Activated T-cell treated with anti-CD3 and anti-CD28 coated beads, Interleukin-2, amount 50 U/mL, for 24 hours (primary cell): ENCODE results near the gene HLF.

Experiments used
- DNase-seq: peaks from one replicate; pipeline ENCODE4 v3.0.0-alpha.2; 2020
- H3K27ac Mint-ChIP-seq: 2 replicates; pipeline ENCODE4 v1.8.0; 2020; ENCODE audit warnings: mild to moderate bottlenecking, mixed read lengths
- H3K27me3 Mint-ChIP-seq: 2 replicates; pipeline ENCODE4 v1.8.0; 2020; ENCODE audit warnings: mixed read lengths
- H3K36me3 Mint-ChIP-seq: 2 replicates; pipeline ENCODE4 v1.8.0; 2020; ENCODE audit warnings: low read depth, mixed read lengths
- H3K4me1 Mint-ChIP-seq: 2 replicates; pipeline ENCODE4 v1.8.0; 2020; ENCODE audit warnings: low read depth, mixed read lengths
- H3K4me3 Mint-ChIP-seq: 2 replicates; pipeline ENCODE4 v1.8.0; 2020; ENCODE audit warnings: mild to moderate bottlenecking, moderate library complexity, mixed read lengths
- H3K9me3 Mint-ChIP-seq: 2 replicates; pipeline ENCODE4 v1.8.0; 2020; ENCODE audit warnings: mixed read lengths

The HLF gene

DNA sequence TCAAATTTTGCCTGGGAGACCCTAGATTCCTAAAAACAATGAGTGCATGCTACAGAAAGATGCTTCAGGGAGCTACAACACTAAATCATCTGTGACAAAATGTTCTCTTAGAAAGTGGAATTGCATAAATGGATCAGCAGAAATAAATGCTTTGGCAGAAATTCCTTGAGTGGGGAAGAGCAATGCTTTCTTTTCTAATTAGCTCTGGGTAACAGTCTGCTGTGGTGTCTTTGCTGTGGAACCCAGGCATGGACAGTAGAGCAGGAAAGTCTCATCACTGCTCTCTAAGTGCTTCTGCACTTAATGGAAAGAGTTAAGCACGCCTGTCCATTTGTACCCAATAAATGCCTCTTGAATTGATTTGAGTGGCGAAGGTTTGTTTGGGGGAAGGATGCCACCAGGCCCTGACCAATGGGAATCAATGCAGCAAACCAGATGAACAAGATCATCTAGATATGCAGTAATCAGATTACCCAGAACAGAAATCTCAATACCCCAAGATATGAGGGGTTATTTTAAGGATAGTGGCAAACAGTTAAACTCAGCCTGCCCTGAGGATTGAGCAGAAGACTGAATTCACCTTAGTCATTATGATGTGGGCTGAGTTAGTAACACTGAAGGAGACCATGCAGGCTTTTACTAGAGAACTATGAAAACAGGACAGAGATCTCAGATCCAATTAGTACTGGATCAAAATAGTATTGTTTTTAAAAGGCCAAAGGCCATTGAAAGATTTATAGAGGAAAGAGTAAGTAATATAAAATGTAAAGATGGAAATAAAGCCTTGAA is 13.6 kb downstream of the HLF start:
- DNase-seq = no peak
- H3K4me1 Mint-ChIP-seq = peaks cover 2% of the 10 kb centered on the region

DNA sequence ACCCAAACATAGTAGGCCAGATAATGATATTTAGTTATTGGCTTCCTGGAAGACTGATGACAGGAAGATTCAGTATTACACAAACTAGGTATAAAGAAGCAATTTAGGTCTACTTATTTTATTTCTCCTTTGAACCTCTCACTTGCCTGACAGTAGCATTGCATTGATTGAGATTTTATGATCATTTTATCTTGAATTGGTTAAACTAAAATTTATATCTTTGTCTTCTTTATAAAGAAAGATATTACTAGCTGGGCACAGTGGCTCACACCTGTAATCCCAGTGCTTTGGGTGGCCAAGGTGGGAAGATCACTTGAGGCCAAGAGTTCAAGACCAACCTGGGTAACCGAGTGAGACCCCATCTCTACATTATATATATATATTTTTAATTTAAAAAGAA is 14.4 kb downstream of the HLF start:
- peaks cover 11% of the 10 kb centered on the region for H3K27me3 Mint-ChIP-seq
- H3K27ac Mint-ChIP-seq = no peak overlapping the region
- H3K36me3 Mint-ChIP-seq = no peaks in the 10 kb centered on the region
- peaks cover 7% of the 10 kb centered on the region for H3K4me1 Mint-ChIP-seq
- no peak overlapping the region for H3K4me3 Mint-ChIP-seq
- no peak for DNase-seq
- H3K9me3 Mint-ChIP-seq = no peaks in the 10 kb centered on the region

More for the DNA sequence above, 13.6 kb downstream of the HLF start:
- no peaks in the 10 kb centered on the region for H3K36me3 Mint-ChIP-seq
- no peak overlapping the region for H3K4me3 Mint-ChIP-seq
- no peaks in the 10 kb centered on the region for H3K9me3 Mint-ChIP-seq
- H3K27ac Mint-ChIP-seq = no peak overlapping the region
- H3K27me3 Mint-ChIP-seq = peaks cover 15% of the 10 kb centered on the region

DNA sequence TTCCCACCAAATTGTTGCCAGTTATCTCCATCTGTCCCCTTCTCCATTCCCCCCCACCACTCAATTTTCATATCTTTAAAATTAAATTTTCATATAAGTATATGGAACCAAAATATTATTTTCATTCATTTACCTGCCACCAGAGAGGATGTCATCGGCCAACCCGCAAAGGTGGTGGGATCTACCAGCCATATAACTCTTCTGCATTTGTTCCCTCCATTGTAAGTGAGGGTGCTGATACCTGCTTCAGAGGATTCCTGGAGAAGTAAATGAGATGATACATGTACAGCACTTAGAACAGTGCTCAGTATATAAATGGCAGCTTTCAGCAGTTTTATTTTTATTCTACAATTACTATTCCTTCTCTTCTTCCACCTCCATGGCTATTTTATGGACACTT is 15.0 kb downstream of the HLF start:
- H3K9me3 Mint-ChIP-seq = no peaks in the 10 kb centered on the region
- peaks cover 5% of the 10 kb centered on the region for H3K27me3 Mint-ChIP-seq
- H3K4me3 Mint-ChIP-seq = no peak overlapping the region
- H3K36me3 Mint-ChIP-seq = no peaks in the 10 kb centered on the region
- peaks cover 10% of the 10 kb centered on the region for H3K4me1 Mint-ChIP-seq
- no peak overlapping the region for H3K27ac Mint-ChIP-seq
- no peak for DNase-seq

DNA sequence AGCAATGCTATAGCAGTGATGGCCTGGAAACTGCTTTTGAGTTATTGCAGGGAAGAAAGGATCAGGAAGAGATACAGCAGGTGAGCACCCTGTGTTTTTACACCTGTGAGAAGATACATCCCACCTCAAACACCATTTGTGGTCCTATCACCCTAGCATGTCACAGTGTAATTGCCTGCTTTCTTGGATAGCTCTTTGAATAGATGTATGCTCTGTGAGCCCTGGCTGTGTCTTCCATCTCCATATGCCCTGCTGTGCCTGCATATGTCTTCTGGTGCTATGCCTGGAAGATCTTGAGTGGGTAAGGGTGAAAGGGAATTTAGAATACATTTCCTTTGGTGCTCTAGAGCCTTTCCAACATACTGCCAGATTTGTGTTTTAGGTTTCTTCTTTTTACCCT is 15.5 kb downstream of the HLF start:
- DNase-seq = no peak
- peaks cover 10% of the 10 kb centered on the region for H3K4me1 Mint-ChIP-seq
- no peak overlapping the region for H3K4me3 Mint-ChIP-seq
- H3K9me3 Mint-ChIP-seq = no peaks in the 10 kb centered on the region
- no peaks in the 10 kb centered on the region for H3K36me3 Mint-ChIP-seq
- peaks cover 3% of the 10 kb centered on the region for H3K27me3 Mint-ChIP-seq
- no peak overlapping the region for H3K27ac Mint-ChIP-seq

DNA sequence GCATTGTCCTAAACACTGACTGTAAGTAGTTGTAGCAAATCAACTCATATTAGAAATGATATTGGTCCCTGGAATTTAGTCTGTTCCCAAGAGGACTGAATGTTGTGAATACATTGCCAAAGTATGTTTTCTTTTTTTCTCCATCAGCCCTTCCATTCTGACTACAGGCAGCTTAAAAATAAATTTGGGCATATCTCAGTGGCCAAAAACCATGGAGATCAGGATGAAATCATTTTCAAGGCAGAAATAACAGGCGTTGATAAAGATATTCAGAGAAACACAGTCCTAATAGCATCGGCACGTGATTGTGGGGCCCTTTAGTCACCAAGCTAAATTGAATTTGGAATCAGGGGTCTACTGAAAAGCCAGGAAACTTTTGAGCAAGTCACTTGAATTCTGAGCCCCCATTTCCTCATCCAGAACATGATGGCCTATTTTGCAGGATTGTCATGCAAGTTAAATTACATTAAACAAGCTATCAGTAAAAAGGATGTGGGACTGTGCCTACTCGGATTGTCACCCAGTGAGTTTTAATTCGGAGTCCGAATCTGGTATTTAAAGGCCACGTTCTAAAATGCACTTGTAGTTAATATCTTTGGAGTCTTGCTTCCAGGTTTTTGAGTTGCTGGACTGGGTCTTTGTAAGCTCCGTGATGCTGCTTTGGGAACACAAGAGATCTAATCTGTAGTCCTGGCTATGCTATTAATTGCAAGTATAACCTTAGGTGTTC is 17.1 kb downstream of the HLF start:
- DNase-seq = no peak
- H3K9me3 Mint-ChIP-seq = no peaks in the 10 kb centered on the region
- H3K36me3 Mint-ChIP-seq = no peaks in the 10 kb centered on the region
- H3K4me1 Mint-ChIP-seq = peaks cover 10% of the 10 kb centered on the region
- H3K27me3 Mint-ChIP-seq = peaks cover 3% of the 10 kb centered on the region
- H3K4me3 Mint-ChIP-seq = no peak overlapping the region
- H3K27ac Mint-ChIP-seq = no peak overlapping the region

DNA sequence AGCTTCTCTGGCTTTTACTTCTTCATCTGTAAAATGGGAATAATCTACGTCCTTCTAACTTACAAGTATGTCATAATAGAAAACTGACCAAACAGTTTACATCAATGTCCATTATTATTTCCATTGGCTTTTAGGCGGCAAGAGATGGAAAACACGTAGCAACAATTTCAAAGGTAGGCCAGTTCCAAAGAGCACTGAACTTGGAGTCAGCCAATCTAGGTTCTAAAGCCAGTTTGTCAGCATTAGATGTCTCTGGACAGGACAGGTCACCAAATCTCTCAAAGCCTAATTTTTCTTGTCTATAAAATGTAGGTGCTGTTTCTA is 17.6 kb downstream of the HLF start:
- Mint-ChIP-seq H3K4me3 (no peak overlapping the region), H3K27me3 (peaks cover 3% of the 10 kb centered on the region), H3K27ac (no peak overlapping the region), H3K4me1 (peaks cover 10% of the 10 kb centered on the region), H3K36me3 (no peaks in the 10 kb centered on the region), H3K9me3 (no peaks in the 10 kb centered on the region)
- DNase-seq = no peak

DNA sequence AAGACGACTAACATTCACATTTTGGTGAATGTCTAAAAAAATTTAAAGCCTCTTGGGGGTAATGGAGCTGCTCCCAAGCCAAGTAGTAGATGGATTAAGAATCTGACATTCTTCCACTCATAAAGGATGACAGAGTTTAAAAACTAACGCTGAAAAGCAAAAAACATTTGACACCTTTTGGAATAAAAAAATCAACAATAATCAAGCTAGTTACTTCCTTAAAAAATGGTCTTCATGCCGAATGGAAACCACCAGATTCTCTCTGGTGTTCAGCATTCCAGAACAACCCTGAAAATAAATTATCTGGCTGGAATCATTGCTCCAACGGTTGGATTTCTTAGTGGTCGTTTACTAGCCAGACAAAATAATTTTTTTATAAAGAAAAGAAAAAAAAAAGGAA is 18.0 kb downstream of the HLF start:
- no peak overlapping the region for H3K27ac Mint-ChIP-seq
- peaks cover 3% of the 10 kb centered on the region for H3K27me3 Mint-ChIP-seq
- H3K4me1 Mint-ChIP-seq = peaks cover 10% of the 10 kb centered on the region
- H3K36me3 Mint-ChIP-seq = no peaks in the 10 kb centered on the region
- no peak overlapping the region for H3K4me3 Mint-ChIP-seq
- no peak for DNase-seq
- H3K9me3 Mint-ChIP-seq = no peaks in the 10 kb centered on the region

DNA sequence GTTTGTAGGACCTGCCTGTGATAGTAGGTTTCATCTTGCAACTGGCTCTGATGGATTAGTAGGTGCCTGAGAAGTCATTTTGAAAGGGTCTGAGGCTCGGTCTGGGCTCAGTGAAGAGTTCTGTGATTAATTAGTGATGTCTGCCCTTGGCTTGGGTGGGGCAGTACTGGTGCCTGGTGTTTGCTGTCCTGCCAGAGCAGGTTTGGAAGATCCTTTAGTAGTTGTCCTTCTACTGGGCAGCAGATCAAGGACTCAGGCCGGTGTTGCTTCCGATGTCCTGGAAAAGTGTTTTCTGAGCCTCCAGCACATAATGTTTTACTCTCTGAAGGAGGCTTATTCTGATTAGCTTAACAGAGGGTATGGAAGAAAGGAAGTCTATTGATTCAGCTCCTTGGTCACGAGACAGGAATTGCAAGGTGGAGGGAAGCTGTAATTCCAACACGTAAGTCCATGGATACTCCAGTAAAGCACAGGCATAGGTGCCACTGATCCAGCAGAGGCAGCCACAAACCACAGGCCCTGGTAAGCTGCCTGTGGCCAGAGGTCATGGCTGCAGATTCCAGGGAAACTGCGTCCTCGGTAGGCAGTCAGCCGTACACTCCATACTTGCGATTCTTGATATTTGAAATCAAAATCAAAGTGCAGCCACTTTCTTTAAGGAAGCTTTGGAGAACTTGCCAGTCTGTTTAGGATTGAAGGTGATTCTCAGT is 18.7 kb downstream of the HLF start:
- no peak for DNase-seq
- no peaks in the 10 kb centered on the region for H3K36me3 Mint-ChIP-seq
- H3K27me3 Mint-ChIP-seq = peaks cover 3% of the 10 kb centered on the region
- peaks cover 10% of the 10 kb centered on the region for H3K4me1 Mint-ChIP-seq
- H3K9me3 Mint-ChIP-seq = no peaks in the 10 kb centered on the region
- no peak overlapping the region for H3K4me3 Mint-ChIP-seq
- H3K27ac Mint-ChIP-seq = no peak overlapping the region

DNA sequence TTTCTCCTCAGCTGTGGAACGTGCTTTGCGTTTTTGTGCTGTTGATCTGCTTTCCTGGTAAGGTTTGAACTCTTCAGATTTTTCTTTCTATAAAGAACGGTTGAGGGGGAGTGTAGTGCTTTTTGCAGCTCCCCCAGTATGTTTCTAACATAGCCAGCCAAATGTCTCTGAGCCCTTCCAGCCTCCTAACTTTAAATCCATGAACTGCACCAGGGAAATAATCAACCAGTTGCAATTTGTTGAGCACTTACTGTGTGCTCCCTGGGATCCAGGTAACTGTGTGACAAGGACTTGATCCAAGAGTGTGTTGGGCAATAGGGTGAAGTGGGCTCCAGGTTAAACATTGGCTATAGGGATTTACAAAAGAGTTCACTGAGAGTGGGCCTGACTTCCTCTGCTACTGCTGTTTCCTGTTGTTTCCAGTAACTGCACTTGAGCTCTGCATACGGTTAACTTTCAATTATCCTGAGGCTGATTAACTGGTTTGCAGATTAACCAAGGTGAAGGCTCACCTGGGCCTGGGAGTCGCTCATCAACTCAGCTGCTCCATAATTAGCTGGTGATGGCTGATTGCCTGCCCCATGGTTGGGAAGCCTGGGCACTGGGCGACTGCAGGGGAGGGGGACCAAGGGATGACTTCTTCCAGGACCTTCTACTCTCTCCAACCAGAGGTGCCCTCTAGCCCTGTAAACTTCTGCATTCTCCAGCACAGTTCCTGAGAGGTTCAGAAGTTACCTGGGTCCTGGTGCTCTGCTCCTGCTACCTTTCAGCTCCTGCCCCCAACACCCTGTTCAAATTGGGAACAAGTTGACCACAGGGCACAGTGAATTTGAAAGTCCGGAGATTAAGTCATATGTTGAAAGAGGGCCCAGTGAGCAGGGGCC is 19.5 kb downstream of the HLF start:
- Mint-ChIP-seq H3K9me3 (no peaks in the 10 kb centered on the region), H3K27me3 (peaks cover 3% of the 10 kb centered on the region), H3K36me3 (no peaks in the 10 kb centered on the region), H3K4me3 (no peak overlapping the region), H3K27ac (no peak overlapping the region), H3K4me1 (peaks cover 10% of the 10 kb centered on the region)
- no peak for DNase-seq

DNA sequence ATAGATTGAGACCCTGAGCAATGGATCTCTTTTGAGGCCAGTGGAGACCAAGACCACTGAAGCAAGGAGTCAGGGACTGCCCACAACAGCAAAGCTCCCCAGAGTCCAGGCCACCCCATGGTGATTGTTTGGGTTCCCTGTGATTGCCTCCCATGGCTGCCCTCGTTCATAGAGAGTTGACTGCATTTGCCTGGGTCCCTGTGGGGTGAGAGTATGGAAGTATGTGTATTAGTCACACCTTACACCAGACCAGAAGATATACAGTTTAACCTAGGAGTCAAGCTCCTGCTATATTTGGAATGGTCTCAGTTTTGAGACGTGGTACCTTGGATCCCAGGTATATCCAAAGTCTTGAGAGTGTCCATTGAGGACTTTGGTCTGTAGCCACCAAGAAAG is 20.2 kb downstream of the HLF start:
- H3K4me3 Mint-ChIP-seq = no peak overlapping the region

DNA sequence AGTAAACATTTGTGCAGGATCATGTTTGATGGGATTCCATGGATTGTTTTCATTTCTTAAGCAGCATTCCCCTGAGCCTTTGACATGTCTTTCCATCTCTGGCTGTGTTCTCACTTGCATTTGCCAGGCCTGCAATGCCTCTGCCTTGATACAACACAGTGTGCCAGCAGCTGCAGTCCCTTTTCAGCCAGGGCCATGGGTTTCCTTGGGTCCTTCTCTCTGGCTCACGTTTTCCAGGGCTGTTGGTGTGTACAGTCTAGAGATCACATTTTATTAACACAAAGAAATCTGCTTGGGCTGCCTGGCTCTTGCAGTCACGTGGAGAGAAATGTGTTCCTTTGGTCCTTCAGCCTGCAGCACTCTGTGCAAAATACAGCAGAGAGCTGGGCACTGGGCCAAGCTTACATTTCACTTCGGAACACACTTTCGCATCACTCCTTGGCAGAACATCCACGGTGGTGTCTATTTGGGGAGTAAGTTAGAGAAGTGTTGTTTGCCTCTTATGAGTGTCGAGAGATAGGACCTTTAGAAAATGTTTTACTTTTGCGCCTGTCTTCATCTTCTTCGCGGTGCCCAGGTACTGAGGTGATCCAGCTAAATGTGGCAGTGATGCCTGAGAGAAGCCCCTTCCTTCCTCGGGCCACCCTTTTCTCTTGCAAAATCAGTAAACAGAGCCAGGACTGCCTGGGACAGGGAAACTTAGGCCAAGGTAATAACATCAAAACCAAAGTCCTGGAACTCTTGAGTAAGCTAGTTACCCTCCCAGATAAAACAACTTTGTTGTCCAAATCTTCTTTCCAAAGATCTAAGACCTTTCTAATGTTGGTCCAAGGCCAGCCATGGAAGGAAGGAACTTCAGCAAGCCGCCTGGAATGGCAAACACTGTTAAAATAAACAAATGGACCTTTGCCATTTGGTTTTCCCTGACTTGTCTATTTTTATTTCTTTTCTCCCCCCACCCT is 20.9 kb downstream of the HLF start:
- Mint-ChIP-seq H3K27me3 (peaks cover 3% of the 10 kb centered on the region), H3K36me3 (no peaks in the 10 kb centered on the region), H3K4me3 (no peak overlapping the region), H3K27ac (no peak overlapping the region), H3K9me3 (no peaks in the 10 kb centered on the region), H3K4me1 (peaks cover 10% of the 10 kb centered on the region)
- no peak for DNase-seq

More for the DNA sequence above, 20.2 kb downstream of the HLF start:
- Mint-ChIP-seq H3K27me3 (peaks cover 3% of the 10 kb centered on the region), H3K36me3 (no peaks in the 10 kb centered on the region), H3K9me3 (no peaks in the 10 kb centered on the region), H3K27ac (no peak overlapping the region), H3K4me1 (peaks cover 10% of the 10 kb centered on the region)
- no peak for DNase-seq

DNA sequence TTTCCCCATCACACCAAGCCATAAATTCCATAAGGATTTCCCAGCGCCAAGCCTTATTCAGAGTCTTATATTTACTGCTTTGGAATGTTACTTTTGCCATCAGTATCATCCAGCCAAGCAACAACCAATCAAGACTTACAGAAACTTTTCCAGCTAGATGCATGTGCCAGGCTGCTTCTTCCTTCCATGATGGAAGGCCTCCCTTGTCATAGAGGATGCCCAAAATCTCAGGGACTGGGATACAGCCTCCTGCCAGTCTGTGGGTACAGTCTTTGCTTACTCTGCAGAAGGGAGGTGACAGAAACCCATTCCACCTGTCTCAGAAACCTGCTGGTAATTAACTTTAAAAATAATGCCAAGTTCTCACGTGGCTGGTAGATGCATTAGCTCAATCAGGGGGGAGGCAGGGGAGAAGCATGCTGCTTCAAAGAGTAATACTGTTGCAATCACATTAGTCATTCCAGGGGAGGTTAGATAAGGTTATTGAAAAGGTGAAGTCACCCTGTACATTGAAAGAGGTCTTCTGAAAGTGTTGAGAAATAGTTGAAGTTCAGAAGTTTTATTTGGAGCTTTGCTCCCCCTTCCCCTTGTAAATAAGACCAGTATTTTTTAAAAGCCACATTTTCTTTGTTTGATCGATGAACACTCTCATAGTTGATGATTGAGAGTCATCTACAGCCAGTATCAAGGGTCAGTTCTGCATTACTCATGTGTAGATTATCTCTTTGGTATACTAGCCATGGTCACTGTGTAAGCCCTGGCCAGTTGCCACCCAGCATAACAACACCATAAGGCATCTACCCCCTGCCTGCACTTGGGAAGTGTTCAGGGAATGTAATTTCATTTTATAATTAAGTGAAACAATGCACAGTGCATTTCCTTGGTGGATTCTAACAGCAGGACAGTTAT is 22.2 kb downstream of the HLF start:
- Mint-ChIP-seq H3K4me1 (peaks cover 10% of the 10 kb centered on the region), H3K36me3 (no peaks in the 10 kb centered on the region), H3K27me3 (peaks cover 3% of the 10 kb centered on the region), H3K27ac (no peak overlapping the region), H3K4me3 (no peak overlapping the region), H3K9me3 (no peaks in the 10 kb centered on the region)
- DNase-seq = no peak
